MM.1S (cell line): ENCODE data around the gene GPR135.
"Not testable (repeated sequence)": the region's sequence is repeated elsewhere in the genome, so short reads cannot be mapped to it uniquely, and the experiment has no call there.

Source experiments
- DNase-seq: peaks from one replicate; pipeline ENCODE4 v3.0.0-alpha.2; 2015
- H2AFZ ChIP-seq: fragments of 300-600 bp; sonication (generic); 2 replicates; pipeline ENCODE4 v1.6.0; 2016; ENCODE audit warnings: antibody characterized with exemption, low read length
- H3F3A ChIP-seq: fragments of 300-600 bp; sonication (generic); 2 replicates; pipeline ENCODE4 v1.6.1; 2016; ENCODE audit warnings: mild to moderate bottlenecking, antibody characterized with exemption, low read length, moderate library complexity, mixed read lengths; ENCODE audit not compliant: insufficient read depth
- H3K27ac ChIP-seq: fragments of 300-600 bp; sonication (generic); 2 replicates; pipeline ENCODE4 v1.5.1; 2016; ENCODE audit warnings: mild to moderate bottlenecking, low read length
- H3K27me3 ChIP-seq: fragments of 300-600 bp; sonication (generic); replicated peaks from 2 replicates; pipeline ENCODE4 v1.6.0; 2016; ENCODE audit warnings: low read length; ENCODE audit not compliant: insufficient read depth
- H3K36me3 ChIP-seq: fragments of 300-600 bp; sonication (generic); replicated peaks from 2 replicates; pipeline ENCODE4 v1.6.1; 2016; ENCODE audit warnings: mild to moderate bottlenecking, low read length, mixed read lengths; ENCODE audit not compliant: insufficient read depth
- H3K4me1 ChIP-seq: fragments of 300-600 bp; sonication (generic); 2 replicates; pipeline ENCODE4 v1.6.1; 2016; ENCODE audit warnings: low read length, mixed read lengths
- H3K4me2 ChIP-seq: fragments of 300-600 bp; sonication (generic); 2 replicates; pipeline ENCODE4 v1.6.0; 2016; ENCODE audit warnings: low read depth, low read length
- H3K4me3 ChIP-seq: fragments of 300-600 bp; sonication (generic); 2 replicates; pipeline ENCODE4 v1.5.1; 2016; ENCODE audit warnings: low read length, mixed read lengths
- H3K79me2 ChIP-seq: fragments of 300-600 bp; sonication (generic); 2 replicates; pipeline ENCODE4 v1.6.1; 2016; ENCODE audit warnings: mixed run types, low read length, mixed read lengths
- H3K9ac ChIP-seq: fragments of 300-600 bp; sonication (generic); 2 replicates; pipeline ENCODE4 v1.6.1; 2016; ENCODE audit warnings: low read length, mixed read lengths
- H3K9me2 ChIP-seq: fragments of 300-600 bp; sonication (generic); replicated peaks from 2 replicates; pipeline ENCODE4 v1.6.1; 2016; ENCODE audit warnings: mild to moderate bottlenecking, low read length, mixed read lengths; ENCODE audit not compliant: insufficient read depth
- H3K9me3 ChIP-seq: fragments of 300-600 bp; sonication (generic); replicated peaks from 2 replicates; pipeline ENCODE4 v1.6.1; 2016; ENCODE audit warnings: mild to moderate bottlenecking, low read length, mixed read lengths; ENCODE audit not compliant: insufficient read depth
- H4K20me1 ChIP-seq: fragments of 300-600 bp; sonication (generic); 2 replicates; pipeline ENCODE4 v1.6.1; 2016; ENCODE audit warnings: mild to moderate bottlenecking, low read length, moderate library complexity, mixed read lengths; ENCODE audit not compliant: insufficient read depth
- EZH2 ChIP-seq: fragments of 300-600 bp; sonication (generic); optimal IDR thresholded peaks from 2 replicates; pipeline ENCODE3; 2017; ENCODE audit warnings: low read depth, mild to moderate bottlenecking, antibody characterized with exemption, low read length, mixed read lengths
- EZH2phosphoT487 ChIP-seq: fragments of 300-600 bp; sonication (generic); IDR thresholded peaks from 2 replicates; pipeline ENCODE4 v1.6.1; 2018; ENCODE audit warnings: antibody characterized with exemption, low read length
- TF ChIP-seq, protein P1 (sequence below): fragments of 300-600 bp; sonication (generic); IDR thresholded peaks from 2 replicates; pipeline ENCODE4 v1.5.1; 2016; ENCODE audit warnings: antibody characterized with exemption, low read length, mixed read lengths

Gene GPR135

DNA sequence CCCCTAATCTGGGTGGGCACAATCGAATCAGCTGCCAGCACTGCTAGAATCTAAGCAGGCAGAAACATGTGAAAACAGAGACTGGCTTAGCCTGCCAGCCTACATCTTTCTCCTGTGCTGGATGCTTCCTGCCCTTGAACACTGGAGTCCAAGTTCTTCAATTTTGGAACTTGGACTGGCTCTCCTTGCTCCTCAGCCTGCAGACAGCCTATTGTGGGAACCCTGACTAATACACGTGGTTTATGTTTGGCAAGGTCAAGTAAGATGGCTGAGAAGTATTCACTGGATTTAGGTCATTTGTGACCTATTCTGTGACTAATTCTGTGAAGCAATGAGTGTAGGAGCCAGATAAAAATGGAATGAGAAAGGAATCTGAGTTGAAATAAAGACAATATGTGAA, 11.0 kb downstream of the GPR135 start:
- Histone ChIP-seq H3K4me2 (no peak overlapping the region), H3K9me3 (no peaks in the 10 kb centered on the region)
- no peak for DNase-seq

DNA sequence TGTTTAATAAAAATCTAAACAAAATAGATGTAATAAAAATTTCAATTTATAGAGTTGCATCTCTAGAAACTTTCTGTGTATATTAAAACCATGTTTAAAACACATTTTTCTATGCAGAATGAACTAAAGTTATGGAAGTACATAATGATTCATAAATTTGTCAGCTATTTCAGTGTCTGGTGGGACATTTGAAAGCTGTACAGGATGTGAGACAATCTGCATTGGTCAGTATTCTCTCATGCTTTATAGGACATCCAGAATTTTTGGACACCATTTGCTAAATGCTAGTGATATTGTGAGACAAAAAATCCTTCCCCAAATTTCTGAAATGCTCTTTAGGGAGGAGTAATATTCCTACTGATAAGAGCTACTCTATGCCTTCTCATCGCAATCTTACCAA, 13.3 kb downstream of the GPR135 start:
- Histone ChIP-seq H3K27ac (no peak overlapping the region), H3K4me3 (no peak overlapping the region), H3K36me3 (no peaks in the 10 kb centered on the region), H3K4me1 (no peaks in the 10 kb centered on the region), H3K79me2 (no peaks in the 10 kb centered on the region), H3K9me3 (no peaks in the 10 kb centered on the region), H3K27me3 (no peaks in the 10 kb centered on the region), H3K4me2 (no peak overlapping the region), H3K9me2 (no peaks in the 10 kb centered on the region), H3F3A (no peaks in the 10 kb centered on the region), H4K20me1 (no peaks in the 10 kb centered on the region), H2AFZ (no peak overlapping the region), H3K9ac (no peak overlapping the region)
- no peak for DNase-seq
- TF ChIP-seq EZH2 (no peak), EZH2phosphoT487 (no peak)
- TF ChIP-seq, protein P1, sequence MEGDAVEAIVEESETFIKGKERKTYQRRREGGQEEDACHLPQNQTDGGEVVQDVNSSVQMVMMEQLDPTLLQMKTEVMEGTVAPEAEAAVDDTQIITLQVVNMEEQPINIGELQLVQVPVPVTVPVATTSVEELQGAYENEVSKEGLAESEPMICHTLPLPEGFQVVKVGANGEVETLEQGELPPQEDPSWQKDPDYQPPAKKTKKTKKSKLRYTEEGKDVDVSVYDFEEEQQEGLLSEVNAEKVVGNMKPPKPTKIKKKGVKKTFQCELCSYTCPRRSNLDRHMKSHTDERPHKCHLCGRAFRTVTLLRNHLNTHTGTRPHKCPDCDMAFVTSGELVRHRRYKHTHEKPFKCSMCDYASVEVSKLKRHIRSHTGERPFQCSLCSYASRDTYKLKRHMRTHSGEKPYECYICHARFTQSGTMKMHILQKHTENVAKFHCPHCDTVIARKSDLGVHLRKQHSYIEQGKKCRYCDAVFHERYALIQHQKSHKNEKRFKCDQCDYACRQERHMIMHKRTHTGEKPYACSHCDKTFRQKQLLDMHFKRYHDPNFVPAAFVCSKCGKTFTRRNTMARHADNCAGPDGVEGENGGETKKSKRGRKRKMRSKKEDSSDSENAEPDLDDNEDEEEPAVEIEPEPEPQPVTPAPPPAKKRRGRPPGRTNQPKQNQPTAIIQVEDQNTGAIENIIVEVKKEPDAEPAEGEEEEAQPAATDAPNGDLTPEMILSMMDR, result no peak

More for the DNA sequence above, 11.0 kb downstream of the GPR135 start:
- H3K27me3 ChIP-seq, result no peaks in the 10 kb centered on the region
- no peak overlapping the region for H3K27ac ChIP-seq
- no peaks in the 10 kb centered on the region for H4K20me1 ChIP-seq
- H3F3A ChIP-seq, result no peaks in the 10 kb centered on the region
- H3K79me2 ChIP-seq, result no peaks in the 10 kb centered on the region
- H2AFZ ChIP-seq, result no peak overlapping the region
- H3K9ac ChIP-seq, result no peak overlapping the region
- TF ChIP-seq, protein P1, result no peak
- TF ChIP-seq EZH2, result no peak
- no peak for TF ChIP-seq EZH2phosphoT487
- H3K9me2 ChIP-seq, result no peaks in the 10 kb centered on the region
- H3K4me1 ChIP-seq, result no peaks in the 10 kb centered on the region
- no peak overlapping the region for H3K4me3 ChIP-seq
- H3K36me3 ChIP-seq, result no peaks in the 10 kb centered on the region

DNA sequence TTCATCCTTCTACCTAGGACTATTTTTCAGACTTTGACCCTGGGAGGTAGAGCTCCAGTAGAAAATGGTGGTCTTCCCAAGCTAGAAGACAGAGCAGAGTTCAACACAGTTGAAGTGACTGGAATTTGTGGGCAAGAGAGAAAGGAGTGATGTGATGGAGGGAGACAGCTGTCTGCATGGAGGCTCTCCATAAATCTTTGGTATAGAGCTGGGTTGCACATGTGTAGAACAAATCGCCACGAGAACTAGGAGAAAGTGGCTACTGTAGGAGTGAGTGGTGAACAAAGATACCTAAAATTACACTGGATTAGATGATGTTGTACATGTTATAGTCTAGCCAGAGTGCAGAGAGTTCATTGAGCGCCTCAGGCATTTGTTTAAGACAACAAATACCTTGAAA, 14.5 kb downstream of the GPR135 start:
- H3K79me2 ChIP-seq, result no peaks in the 10 kb centered on the region
- no peak overlapping the region for H3K27ac ChIP-seq
- no peak for DNase-seq
- TF ChIP-seq, protein P1, result no peak
- no peak for TF ChIP-seq EZH2phosphoT487
- no peak for TF ChIP-seq EZH2
- no peaks in the 10 kb centered on the region for H3K27me3 ChIP-seq
- H3K4me1 ChIP-seq, result no peaks in the 10 kb centered on the region
- H3F3A ChIP-seq, result no peaks in the 10 kb centered on the region
- H3K9ac ChIP-seq, result no peak overlapping the region
- H4K20me1 ChIP-seq, result no peaks in the 10 kb centered on the region
- H3K4me2 ChIP-seq, result no peak overlapping the region
- no peaks in the 10 kb centered on the region for H3K36me3 ChIP-seq
- no peaks in the 10 kb centered on the region for H3K9me3 ChIP-seq
- no peaks in the 10 kb centered on the region for H3K9me2 ChIP-seq
- no peak overlapping the region for H2AFZ ChIP-seq
- no peak overlapping the region for H3K4me3 ChIP-seq

DNA sequence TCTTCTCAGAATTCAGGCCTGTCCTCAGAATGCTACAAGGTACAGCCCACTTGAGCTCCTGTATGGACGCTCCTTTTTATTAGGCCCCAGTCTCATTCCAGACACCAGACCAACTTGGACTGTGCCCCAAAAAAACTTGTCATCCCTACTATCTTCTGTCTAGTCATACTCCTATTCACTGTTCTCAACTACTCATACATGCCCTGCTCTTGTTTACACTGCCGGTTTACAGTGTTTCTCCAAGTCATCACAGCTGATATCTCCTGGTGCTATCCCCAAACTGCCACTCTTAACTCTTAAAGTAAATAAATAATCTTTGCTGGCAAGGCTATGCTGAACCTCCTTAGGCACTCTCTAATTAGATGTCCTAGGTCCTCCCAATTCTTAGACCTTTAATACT, 16.5 kb downstream of the GPR135 start:
- not testable (repeated sequence) for H3K4me3 ChIP-seq, H3K9me3 ChIP-seq, H3K9me2 ChIP-seq, DNase-seq, H4K20me1 ChIP-seq, H3K79me2 ChIP-seq, H3F3A ChIP-seq, H3K4me1 ChIP-seq, H2AFZ ChIP-seq, H3K27me3 ChIP-seq, H3K27ac ChIP-seq, H3K4me2 ChIP-seq, H3K9ac ChIP-seq, H3K36me3 ChIP-seq
